ENCODE data around the gene ACOT7. TPM values are rescaled to one million over a fixed set of nuclear protein-coding genes. Genes with fewer than 3 reads are reported as not detected.

The ACOT7 gene
- total RNA-seq, 1 donor from 2014 or later = 12.7 TPM

DNA sequence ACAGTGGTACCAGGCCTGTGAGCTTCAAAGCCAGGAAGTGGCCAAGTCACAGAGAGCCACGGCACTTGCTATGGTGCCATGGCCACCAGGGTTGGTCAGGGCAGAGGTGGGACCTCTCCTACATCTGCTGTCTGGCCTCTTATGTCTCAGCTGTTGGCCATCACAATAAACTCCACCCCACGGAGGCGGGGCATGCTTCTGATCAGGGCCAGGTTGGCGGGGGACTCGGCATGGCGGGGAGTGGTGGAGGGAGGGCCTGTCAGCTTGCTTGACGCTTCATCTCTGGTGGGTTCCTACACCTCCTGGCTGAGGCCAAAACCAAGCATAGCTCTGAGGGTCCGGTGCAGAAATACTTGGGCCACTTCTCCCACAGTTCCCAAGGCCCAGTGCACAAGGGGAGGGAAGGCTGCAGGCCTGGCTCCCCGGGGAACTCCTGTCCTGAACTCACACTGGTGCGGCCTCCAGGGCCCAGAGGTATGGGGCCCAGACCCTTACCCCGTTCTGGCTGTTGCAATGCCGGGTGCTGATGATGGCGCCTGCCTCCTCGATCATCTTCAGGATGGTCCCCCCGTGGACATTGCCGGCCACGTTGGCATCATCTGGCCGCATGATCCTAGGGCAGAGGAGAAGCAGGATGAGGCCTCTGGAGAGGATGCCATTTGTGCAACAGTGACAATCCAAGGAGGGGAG is 44.2 kb downstream of the ACOT7 start:
- ChIA-PET CTCF (interaction anchor here (0.8 to 2.3 kb wide), 4 partner anchors 13 to 101 kb away, joined by 3 to 8 read pairs (median 6); no protein-coding TSS in a partner anchor), POLR2A (no interaction called here)
- Mint-ChIP-seq H3K27ac (no peak overlapping the region), H3K4me3 (no peak overlapping the region), H3K9me3 (no peaks in the 10 kb centered on the region), H3K27me3 (no peaks in the 10 kb centered on the region), H3K4me1 (peaks cover 7% of the 10 kb centered on the region), H3K36me3 (ENCODE audit: low read depth) (no peaks in the 10 kb centered on the region)
- intact Hi-C loops (cut with micrococcal nuclease) = loop anchor here (2.0 to 5.0 kb wide), 2 partner anchors 87 to 125 kb away; partner anchors contain the start of gene GPR153
- ATAC-seq (ENCODE audit: low read depth) (no peak), DNase-seq (no peak)
- TF ChIP-seq, protein P1, sequence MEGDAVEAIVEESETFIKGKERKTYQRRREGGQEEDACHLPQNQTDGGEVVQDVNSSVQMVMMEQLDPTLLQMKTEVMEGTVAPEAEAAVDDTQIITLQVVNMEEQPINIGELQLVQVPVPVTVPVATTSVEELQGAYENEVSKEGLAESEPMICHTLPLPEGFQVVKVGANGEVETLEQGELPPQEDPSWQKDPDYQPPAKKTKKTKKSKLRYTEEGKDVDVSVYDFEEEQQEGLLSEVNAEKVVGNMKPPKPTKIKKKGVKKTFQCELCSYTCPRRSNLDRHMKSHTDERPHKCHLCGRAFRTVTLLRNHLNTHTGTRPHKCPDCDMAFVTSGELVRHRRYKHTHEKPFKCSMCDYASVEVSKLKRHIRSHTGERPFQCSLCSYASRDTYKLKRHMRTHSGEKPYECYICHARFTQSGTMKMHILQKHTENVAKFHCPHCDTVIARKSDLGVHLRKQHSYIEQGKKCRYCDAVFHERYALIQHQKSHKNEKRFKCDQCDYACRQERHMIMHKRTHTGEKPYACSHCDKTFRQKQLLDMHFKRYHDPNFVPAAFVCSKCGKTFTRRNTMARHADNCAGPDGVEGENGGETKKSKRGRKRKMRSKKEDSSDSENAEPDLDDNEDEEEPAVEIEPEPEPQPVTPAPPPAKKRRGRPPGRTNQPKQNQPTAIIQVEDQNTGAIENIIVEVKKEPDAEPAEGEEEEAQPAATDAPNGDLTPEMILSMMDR (IDR thresholded peaks at IDR 0.05) = no peak

DNA sequence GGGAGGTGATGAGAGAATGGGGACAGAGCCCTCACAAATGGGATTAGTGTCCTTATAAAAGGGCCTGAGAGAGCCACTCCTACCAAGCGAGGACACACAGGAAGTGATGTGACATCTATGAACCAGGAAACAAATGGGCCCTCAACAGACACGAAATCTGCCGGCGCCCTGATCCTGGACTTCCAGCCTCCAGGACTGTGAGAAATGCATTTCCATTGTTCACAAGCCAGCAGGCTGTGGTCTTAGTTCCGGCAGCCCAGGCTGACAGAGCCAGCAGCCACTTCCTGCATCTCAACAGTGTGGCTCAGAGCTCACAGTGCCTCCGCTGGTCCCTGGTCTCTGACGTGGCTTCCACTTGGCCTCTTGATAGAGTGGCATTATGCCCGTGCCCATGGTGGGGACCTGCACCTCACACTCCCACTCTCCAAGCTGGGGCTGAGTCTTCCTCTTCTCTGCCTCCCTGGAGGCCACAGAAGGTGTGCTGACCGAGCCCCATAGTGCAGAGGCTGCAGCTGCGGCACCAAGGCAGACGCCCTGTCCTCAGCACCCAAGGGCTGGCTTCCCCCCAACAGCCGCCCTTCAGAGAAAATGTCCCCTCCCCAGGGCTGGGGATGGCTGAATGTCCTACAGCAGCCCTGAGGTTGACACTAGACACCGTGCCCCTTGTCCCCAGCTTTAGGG is 44.9 kb downstream of the ACOT7 start:
- H3K36me3 Mint-ChIP-seq (ENCODE audit: low read depth) = no peaks in the 10 kb centered on the region
- CTCF ChIA-PET = interaction anchor here (0.6 to 2.3 kb wide), 9 partner anchors 12 to 866 kb away, joined by 3 to 13 read pairs (median 3); no protein-coding TSS in a partner anchor
- no peaks in the 10 kb centered on the region for H3K27me3 Mint-ChIP-seq
- no peaks in the 10 kb centered on the region for H3K9me3 Mint-ChIP-seq
- POLR2A ChIA-PET = no interaction called here
- intact Hi-C loops (cut with micrococcal nuclease) = loop anchor here (1.0 to 5.0 kb wide), 3 partner anchors 56 to 126 kb away; partner anchors contain the start of gene GPR153
- H3K4me1 Mint-ChIP-seq = peaks cover 7% of the 10 kb centered on the region
- H3K27ac Mint-ChIP-seq = no peak overlapping the region
- TF ChIP-seq, protein P1 (IDR thresholded peaks at IDR 0.05) = no peak
- DNase-seq = no peak
- no peak for ATAC-seq (ENCODE audit: low read depth)
- no peak overlapping the region for H3K4me3 Mint-ChIP-seq

DNA sequence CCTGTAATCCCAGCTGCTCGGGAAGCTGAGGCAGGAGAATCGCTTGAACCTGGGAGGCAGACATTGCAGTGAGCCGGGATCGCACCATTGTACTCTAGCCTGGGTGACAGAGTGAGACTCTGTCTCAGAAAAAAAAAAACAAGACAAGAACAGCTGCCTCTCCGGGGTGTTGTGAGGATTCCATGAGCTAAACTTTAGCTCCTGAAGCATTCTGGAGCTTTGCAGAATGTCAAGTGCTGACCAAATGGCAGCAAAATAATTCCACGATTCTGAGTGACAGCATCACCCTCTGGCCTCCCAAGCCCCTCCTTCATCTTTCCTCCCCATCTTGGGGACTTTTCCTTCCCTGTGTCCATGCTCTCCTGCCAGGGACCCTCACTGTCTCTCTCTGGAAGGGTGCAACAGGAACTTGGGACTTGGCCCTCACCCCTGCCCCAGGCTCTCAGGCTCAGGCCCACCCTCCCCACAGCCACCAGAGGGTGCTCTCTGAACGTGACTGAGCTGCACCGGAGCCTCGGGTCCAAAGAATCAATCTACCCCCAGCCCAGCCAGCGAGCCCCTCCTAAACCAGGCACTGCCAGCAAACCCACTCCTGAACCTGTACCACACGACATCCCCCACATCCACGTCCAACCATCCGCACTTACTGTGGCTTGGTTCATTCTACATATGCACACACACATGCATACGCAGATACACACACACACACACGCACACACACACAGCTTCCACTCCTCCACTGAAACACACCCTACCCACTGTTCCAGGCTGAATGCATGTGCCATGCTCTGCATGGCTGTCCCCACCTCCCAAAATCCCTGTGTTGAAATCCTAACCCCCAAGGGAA is 45.7 kb downstream of the ACOT7 start:
- Mint-ChIP-seq H3K36me3 (ENCODE audit: low read depth) (no peaks in the 10 kb centered on the region), H3K4me3 (no peak overlapping the region), H3K9me3 (no peaks in the 10 kb centered on the region), H3K27me3 (no peaks in the 10 kb centered on the region), H3K4me1 (peaks cover 7% of the 10 kb centered on the region), H3K27ac (no peak overlapping the region)
- TF ChIP-seq, protein P1 (IDR thresholded peaks at IDR 0.05) = no peak
- intact Hi-C loops (cut with micrococcal nuclease) = loop anchor here (1.0 to 5.0 kb wide), 3 partner anchors 56 to 127 kb away; partner anchors contain the start of gene GPR153
- peak; percentile 45 for DNase-seq
- POLR2A ChIA-PET = no interaction called here
- peak; percentile 54 for ATAC-seq (ENCODE audit: low read depth)
- CTCF ChIA-PET = interaction anchor here (0.6 to 2.3 kb wide), 11 partner anchors 12 to 867 kb away, joined by 3 to 13 read pairs (median 3); no protein-coding TSS in a partner anchor

DNA sequence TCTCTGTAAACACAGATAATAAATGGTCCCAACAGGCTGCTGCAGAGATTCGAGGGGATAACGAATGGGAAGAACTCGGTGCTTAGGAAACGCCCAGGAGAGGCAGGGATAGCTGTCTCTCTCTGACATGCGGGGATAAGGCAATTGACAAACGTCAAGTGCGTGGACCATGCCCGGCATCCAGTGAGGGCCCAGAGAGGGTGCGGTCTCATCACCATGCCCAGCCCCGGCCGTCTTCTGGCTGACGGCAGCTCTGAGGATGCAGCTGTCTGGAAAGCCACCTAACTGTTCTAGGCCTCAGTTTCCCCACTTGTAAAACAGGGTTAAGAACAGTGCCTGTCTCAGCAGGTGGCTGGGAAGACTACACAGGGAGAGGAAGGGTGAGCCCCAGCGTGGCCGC is 48.1 kb downstream of the ACOT7 start:
- Mint-ChIP-seq H3K27ac (no peak overlapping the region), H3K9me3 (no peaks in the 10 kb centered on the region), H3K36me3 (ENCODE audit: low read depth) (no peaks in the 10 kb centered on the region), H3K4me3 (no peak overlapping the region), H3K27me3 (no peaks in the 10 kb centered on the region), H3K4me1 (peaks cover 7% of the 10 kb centered on the region)
- CTCF ChIA-PET = interaction anchor here (0.7 to 1.4 kb wide), 2 partner anchors 59 to 87 kb away, joined by 5 to 6 read pairs; no protein-coding TSS in a partner anchor
- POLR2A ChIA-PET = no interaction called here
- ATAC-seq (ENCODE audit: low read depth) = no peak
- intact Hi-C loops (cut with micrococcal nuclease) = loop anchor here (5.0 kb wide), 1 partner anchor 83 kb away; the partner anchor contains the start of gene GPR153
- DNase-seq = no peak
- TF ChIP-seq, protein P1 (IDR thresholded peaks at IDR 0.05) = no peak
